Stimulated activated CD8-positive, alpha-beta memory T cell treated with anti-CD3 and anti-CD28 coated beads, Interleukin-4, amount 100 ng/mL, for 24 hours (primary cell): ENCODE measurements around the gene GPR180.

ENCODE experiments used
- DNase-seq: peaks from one replicate; pipeline ENCODE4 v3.0.0-alpha.2; 2020; ENCODE audit warnings: low read depth

GPR180 gene

DNA sequence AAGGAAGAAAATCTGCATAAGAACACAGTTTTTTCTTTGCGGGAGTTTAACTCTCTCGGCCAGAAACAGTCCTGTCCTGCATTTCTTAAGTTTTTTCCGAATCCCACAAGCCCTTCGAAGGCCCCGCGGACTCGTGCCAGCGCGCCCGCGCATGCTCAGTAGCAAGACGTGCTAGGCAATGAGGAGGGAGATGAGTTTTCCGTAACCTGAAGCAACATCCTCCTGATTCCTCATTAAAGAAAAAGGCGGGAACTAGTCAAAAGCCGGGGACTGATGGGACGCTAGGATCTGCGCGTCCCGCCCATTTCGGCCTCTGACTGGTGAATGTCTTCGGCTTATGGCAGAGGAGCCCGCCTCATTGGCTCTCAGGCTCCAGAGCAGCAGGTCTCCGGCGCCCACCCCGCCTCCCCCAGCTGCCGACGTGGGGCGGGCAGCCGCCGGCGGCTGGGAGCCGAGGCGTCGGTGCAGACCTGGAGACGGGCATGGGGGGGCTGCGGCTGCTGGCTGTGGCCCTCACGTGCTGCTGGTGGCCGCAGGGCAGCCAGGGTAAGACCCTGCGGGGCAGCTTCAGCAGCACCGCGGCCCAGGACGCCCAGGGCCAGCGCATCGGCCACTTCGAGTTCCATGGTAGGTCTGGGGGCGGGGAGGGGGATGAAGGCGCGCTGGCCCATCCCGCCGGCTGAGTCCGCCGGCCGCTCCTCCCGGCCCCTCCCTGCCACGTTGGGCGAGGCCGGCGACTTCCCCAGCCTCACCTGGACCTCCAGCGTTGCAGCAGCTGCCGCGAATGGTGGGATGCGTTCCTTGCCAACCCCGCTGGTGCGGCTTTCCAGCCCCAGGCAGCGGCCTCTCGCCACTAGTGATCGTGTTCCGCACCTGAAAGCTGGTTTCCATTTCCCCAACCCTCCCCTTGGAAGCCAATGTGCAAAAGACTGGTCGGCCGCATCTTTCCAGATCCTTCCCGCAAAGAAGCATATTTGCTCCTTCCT lies at the start of gene GPR180:
TSS of gene GPR180 (plus strand) at position 412 of the 986 bp plus-strand sequence. CDS start at position 483, 71 bp downstream.
- peak; percentile 85 for DNase-seq

DNA sequence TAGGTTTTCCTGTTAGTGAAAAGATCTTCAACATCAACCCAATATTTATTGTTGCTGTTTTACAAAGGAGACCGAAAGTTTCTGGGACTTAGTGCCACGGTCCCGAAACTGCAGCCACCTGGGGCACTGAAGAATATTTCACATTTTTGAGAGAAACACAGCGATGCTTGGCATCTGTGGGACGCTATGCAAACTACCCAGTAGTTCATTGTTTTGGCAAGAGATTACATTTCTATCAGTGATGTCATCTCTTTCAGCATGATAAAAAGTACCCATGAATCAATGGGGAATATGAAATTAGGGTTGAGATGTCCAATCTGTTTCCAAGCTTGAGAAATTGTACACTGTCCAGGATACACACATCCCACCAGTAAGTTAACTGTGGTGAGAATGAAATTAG lies 49.6 kb upstream of the GPR180 start:
- no peak for DNase-seq

DNA sequence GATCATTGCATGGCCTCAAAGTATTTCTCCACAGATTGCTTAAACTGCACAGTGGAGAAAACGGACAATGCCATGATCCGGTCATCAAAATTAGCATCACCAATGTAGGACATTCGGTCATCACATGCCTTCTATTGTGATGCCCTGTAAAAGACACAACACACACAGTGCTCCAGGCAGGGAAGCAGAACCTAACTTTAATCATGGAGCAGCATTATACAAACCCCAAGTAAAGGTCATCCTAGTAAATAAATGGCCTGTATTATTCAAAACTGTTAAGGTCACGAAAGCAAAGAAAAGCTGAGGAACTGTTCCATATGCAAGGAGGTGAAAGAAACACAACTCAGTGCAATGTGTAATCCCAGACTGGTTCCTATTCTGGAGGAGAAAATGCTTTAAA lies 47.9 kb upstream of the GPR180 start:
- DNase-seq: no peak

DNA sequence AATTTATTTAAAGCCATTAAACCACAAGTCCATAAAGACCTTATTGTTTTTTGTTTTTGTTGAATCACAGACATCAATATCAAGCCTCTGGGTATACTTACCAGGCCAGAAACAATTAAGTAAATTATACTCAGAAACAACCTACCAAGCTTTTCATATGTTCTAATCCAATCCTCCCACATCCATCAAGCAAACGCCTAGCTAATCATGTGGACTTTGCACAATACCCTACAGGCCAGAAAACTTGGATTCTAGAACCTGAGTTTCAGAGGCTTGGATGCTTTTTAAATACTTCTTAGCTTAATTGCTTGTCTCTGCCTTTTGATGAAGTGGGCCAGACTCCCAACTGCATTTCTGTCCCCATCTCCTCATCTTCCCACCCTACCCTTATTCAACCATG lies 45.6 kb upstream of the GPR180 start:
- no peak for DNase-seq

DNA sequence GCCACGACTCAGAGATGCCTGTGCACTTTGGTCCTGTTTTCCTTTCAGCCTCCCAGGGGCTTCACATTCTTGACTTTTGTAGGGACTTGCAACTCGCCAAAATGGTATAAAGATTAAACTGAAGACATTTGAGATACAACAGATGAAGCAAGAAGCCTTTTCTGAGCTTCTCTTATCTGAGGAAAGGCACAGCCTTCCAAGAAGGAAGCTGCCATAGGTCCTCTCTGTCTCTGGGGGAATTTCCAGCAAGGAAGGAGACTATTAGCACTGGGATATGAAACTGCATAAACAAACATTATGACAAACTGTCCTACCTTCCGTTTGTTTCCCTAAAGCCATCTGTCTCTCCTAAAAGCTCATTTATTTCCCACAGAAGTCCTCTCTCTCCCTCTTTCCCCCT lies 45.0 kb upstream of the GPR180 start:
- no peak for DNase-seq

DNA sequence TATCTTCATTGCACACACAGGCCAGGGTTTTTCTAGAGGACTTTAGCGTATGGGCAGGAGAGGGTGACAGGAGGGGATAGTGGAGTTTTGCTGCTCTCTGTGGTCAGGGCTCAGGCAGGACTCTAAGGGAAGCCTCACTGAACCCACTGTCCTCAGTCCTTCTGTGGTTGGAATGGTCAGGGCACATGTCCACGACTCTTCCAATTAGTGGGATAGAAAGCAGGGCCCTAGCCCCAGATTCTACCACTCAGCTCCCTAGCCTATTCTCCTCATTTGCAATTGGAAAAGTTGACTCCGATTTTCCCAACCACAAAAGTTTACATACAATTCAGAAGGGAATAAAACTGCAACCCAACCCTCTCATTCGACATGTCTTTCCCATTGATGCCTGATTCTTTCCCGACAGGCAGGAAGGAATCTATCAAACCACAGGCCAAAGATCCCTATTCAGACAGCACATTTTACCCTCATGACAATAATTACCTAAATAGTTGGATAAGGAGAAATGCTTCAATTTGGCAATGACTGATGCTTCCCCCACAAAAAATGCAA lies 43.9 kb upstream of the GPR180 start:
- DNase-seq: no peak

DNA sequence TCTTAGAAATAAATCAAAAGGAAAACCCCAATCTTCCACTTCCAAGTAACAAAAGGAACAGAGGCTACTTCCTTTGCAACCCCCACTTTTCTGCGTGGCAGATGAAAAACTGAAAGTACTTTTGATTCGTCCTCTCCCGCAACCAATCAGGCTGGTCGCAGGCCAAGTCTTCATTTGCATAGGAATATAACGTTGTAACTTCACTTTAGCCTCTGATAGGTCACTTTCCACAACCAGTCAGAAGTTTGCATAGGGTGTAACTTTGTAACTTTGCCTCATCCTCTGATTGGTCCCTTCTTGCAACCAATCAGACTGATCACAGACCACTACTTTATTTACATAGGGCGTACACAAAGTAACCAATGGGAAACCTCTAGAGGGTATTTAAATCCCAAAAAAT lies 42.9 kb upstream of the GPR180 start:
- DNase-seq: no peak

DNA sequence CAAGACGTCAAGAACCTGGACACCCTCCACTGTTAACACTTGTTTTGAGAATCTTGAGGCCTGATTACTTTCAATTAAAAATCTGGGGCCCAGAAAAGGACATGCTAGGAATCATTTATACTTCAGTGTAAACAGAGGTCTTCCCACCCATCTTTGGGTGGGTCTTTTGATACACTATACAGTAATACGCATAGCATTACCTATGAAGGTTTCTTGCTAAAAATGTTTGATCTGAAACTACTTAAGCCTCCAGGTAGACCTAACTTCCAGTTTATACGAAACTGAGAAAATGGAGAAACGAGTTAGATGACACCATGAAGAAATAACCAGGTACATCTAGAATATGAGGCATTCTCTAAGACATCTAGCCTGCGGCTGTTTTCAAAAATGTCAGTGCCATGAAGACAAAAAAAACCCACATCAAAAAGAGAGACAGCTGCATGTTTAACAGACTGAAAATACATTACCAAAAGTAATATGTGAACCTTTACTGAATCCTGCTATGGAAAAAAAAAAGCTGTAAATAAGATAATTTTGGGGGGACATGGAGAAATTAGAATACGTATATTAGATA lies 42.3 kb upstream of the GPR180 start:
- no peak for DNase-seq

DNA sequence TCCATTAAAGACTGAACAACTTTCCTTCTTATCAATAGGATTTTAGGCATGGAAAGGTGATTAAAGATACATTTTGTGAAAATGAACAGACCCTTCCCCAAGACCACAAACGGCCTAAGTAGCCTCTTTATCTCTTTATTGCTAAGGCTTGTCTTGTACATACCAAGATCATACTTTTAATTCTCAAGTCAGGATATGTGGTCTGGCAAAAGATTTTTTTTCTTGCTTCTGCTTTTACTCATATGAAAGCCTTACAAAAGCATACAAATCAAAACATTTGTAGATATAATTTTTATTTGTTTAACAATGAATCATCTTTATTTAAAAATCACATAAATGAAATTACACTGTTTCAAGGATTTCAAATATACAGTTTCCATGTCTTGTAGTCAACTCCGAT lies 41.5 kb upstream of the GPR180 start:
- DNase-seq: no peak

DNA sequence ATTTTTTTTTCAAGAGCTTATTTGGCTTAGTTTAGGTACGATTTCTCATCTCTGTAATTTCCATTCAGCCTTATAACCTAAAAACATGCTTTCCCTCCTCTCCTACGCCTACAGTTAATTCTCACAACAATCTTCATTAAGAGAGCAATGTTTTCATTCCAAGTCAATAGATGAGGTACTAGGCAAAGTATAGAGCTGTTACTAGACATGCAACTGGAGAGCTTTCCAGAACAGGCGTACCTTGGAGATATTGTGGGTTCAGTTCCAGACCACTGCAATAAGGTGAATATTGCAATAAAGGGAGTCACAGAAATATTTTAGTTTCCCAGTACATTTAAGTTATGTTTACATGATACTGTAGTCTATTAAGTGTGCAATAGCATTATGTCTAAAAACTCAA lies 40.5 kb upstream of the GPR180 start:
- no peak for DNase-seq

DNA sequence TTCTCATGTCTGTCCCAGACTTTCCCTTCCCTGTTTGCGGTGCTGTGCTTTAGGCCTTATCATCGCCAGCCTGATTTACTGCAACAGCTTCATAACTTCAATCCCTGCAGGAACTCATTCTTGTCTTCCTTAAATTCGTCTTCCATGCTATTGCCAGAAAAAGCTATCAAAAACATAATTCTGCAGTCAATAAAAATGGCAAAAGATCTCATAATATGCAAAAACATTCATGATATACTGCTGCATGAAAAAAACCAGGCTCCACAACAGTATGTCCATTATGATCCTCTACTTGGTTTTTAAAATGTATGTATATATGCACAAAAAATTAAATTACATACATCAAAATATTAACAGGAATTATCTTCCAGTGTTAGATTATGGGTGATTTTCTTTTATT lies 34.1 kb upstream of the GPR180 start:
- no peak for DNase-seq

DNA sequence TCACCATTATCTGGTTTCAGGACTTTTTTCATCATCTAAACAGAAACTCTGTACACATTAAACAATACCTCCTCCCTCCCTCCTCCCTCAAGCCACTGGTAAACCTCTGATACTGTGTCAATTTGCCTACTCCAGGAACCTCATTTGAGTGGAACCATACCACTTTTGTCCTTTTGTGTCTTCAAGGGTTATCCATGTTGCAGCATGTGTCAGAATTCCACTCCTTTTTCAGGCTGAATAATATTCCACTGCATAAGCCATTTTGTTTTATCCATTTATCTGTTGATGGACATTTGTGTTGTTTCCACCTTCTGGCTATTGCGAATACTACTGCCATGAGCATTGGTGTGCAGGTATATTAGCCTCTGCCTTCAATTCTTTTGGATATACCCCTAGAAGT lies 33.2 kb upstream of the GPR180 start:
- DNase-seq: no peak

DNA sequence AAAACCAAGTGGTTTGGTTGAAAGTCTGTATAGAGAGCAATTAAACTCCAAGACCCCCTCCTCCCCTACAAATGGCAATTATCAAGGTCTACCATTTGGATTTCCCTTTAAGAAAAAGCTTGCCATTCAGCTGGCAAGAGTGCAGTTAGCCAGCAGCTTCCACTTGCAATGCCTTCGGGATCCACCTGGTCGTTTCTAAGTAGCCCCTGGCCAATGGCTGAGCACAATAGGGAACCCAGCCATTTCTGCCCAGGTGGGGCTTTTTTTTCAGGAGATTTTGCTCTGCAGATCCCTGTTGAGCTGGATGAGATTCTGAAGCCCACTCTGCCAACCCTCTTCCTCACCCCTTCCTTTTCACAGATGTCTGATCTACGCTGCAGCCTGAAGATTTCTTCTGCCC lies 32.0 kb upstream of the GPR180 start:
- DNase-seq: no peak

DNA sequence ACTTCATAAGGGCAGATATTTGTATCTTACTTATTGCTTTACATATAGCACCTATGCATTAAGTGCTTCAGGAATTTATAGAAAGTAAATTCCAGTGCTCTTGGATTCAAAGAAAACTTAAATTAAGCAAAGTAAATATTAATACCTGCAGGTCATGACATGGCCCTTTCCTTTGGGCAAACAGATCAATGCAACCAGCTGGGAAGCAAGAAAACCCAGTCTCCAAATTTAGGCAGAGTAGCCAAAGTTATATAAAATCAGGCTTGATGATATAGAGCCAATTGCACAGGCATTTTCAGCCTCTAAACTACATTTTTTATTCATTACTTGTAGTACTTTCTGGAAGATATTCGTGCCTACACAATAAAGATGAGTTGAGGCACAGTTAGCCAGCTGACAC lies 22.6 kb upstream of the GPR180 start:
- DNase-seq: no peak

DNA sequence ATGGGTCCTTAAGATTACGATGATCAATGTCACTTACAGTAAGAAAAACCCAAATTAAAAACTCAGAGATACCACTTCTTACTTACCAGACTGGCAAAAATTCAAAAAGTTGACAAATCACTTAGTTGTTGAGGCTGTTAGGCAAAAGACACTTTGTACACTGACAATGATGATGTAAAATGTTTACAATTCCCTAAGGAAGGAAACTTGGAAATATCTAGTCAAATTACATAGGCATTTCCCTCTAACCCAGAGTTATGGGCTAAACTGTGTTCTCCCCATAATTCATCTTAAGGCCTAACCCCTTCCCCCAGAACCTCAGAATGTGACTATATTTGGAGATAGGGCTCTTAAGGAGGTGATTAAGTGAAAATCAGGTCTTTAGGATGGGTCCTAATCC lies 17.7 kb upstream of the GPR180 start:
- DNase-seq: no peak

DNA sequence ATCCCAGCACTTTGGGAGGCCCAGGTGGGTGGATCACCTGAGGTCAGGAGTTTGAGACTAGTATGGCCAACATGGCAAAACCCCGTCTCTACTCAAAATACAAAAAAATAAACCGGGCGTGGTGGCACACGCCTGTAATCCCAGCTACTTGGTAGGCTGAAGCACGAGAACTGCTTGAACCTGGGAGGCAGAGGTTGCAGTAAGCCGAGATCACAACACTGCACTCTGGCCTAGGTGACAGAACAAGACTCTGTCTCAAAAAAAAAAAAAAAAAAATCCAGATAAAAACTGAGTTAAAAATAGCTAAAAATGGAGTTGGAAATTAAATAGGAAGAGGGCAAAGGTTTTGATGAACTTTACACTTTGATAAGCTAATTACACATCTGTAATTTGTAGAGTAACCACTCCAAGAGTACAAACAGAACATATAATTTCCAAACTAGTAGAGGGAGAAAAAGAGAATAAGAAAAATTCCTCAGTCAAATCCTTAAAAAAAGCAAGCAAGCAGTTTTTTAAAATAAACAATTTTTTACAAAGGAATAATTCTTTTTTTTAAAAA lies 16.0 kb upstream of the GPR180 start:
- no peak for DNase-seq

DNA sequence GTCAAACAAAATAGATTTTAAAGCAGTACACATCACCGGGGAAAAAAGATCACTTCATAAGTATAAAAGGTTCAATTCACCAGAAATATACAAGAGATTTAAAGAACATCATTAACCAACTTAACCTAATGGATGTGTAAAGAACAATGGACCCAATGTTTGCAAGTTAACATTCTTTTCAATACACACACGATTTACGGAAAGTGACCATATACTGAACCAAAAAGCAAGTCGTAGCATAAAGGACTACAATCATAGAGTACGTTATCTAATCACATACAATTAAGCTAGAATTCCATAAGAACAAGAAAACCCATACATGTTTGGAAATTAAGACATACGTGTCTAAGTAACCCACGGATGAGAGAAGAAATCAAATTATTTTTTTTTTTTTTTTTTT lies 15.3 kb upstream of the GPR180 start:
- DNase-seq: no peak

DNA sequence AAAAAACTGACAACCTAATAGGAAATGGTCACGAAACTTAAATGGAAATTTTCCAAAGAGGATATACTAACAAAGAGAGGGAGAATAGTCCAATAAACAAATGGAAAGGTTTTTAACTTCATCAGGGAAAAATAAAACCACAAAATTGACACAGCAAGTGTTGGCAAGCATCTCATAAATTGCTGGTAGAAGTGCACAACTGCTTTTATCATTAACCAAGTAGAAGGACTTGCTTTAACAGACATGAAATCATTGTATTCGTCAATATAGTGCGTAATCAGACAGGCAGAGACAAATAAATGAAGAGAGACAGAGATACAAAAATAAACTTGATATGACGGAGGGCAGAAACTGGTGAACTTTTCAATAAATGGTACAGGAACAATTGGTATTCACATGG lies 13.1 kb upstream of the GPR180 start:
- DNase-seq: no peak

DNA sequence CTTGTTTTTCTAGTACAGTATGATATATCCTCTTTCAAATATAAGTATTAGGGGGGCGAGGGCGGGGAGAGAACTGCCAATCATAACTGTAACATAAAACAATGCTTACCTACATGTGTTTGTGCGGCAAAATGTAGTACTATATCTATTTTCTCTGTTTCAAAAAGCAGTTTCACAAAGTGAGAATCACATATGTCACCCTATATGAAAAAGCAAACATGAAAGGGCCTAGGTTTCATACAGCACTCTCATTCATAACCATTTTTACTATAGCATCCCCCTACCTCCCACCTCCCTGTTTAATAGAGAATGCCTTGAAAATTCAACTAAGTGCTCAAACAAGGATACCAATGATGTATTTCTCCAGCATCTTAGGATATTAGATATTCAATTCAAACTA lies 10.9 kb upstream of the GPR180 start:
- no peak for DNase-seq

DNA sequence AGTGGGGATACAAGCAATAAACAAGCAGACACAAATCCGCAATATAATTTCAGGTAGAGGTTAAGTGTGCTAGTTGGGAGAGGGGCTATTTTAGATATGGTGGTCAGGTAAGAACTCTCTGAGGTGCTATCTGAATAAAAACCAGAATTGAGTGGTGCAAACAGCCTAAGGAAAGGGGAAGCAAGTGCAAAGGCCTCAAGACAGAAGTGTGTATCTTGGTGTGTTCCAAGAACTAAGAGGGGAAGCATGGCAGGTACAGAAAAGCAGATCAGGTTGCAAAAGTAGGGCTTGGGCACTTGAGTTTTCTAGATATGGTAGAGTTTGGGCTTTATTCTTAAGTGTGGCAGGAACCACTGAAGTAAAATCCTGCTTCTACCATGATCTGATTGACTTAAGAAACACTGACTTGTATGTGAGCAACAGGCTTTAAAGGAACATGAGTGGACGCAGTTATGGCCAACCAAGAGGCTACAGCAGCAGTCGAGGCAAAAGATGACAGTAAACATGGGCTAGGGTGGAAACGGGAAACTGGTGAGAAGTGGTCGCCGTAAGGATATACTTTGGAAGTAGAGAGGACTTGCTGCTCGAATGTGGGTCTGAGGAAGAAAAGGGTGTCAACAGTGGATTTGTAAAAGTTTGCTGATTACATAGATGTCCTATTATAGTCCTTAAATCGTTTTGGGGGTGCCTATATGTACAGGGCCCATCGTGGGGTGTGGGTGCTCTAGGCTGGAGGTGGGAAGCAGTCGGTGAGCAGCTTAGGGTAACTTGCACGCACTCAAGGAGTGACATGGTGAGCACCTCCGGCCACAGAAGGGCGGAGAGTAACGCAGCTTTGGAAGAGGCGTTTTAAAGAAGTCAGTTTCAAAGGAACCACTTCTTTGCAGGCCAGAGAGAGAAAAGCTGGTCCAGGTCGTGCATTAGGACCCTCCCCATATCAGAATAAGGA lies 6.4 kb upstream of the GPR180 start:
- DNase-seq: peak; percentile 16

DNA sequence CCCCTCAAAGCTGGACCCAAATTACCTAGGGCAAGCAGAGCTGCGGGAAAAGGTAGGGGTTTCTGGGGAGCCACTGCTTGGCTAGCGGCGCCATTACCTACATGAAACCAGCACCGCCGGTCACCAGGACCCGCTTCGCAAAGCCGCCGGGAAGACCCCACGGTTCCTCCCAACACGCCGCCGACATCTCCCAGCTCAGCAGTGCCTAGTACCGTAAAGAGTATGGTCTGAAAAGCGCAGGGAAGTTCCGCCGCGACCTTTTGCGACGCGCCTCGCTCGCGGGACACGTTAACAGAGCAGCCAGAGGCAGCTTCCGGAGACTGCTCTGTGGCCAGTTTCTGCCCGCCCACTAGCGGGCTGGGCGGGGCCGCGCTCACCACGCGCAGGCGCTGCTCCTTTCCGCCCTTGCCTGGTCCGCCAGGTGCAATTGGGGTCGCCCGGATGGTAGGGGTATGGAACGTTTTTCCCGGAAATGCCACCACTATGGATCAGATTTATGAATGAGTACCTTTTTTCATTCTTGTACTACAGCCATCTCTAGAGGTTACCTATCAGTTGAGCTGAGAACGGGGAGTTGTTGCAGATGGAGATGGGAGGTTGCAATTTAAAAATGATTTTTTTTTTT lies 5.6 kb upstream of the GPR180 start, which contains the start of gene TGDS:
TSS of gene TGDS (minus strand) at position 203 of the 625 bp plus-strand sequence. CDS start at position 187, 16 bp downstream.
- DNase-seq: peak; percentile 85
